CD8-positive, alpha-beta memory T cell (primary cell): ENCODE results near the gene NKD2. TPM values are rescaled to one million over a fixed set of nuclear protein-coding genes. Genes with fewer than 3 reads are reported as not detected.
"Not testable (repeated sequence)": the region's sequence is repeated elsewhere in the genome, so short reads cannot be mapped to it uniquely, and the experiment has no call there.

Experiments used
- CTCF ChIA-PET: fragments of 350-600 bp; sonication (Branson Sonifier 250); formaldehyde crosslinking; loops from one replicate; lab custom pipeline; 2021; ENCODE audit warnings: antibody characterized with exemption; lab: Charles Lee
- POLR2A ChIA-PET: fragments of 350-600 bp; sonication (Branson Sonifier 250); formaldehyde crosslinking; loops from one replicate; lab custom pipeline; 2021; ENCODE audit warnings: antibody characterized with exemption; lab: Charles Lee
- DNase-seq, 5 donors: peaks; one replicate each; pipeline versions ENCODE4 v3.0.0 to v3.0.0-alpha.2; 2020 to 2022; ENCODE audit warnings: mixed read lengths in 1 of 5
- H3K27ac ChIP-seq: one replicate; pipeline ENCODE4 v1.7.0; 2013; ENCODE audit warnings: low read depth, mild to moderate bottlenecking, low read length, moderate library complexity
- H3K27me3 ChIP-seq: 2 replicates; pipeline ENCODE4 v1.7.0; 2013; ENCODE audit warnings: low read length, mild to moderate bottlenecking; ENCODE audit not compliant: insufficient read depth, poor library complexity, severe bottlenecking
- H3K36me3 ChIP-seq: 2 replicates; pipeline ENCODE4 v1.7.0; 2013; ENCODE audit warnings: mild to moderate bottlenecking, low read length, moderate library complexity; ENCODE audit not compliant: insufficient read depth
- H3K4me1 ChIP-seq: 2 replicates; pipeline ENCODE4 v1.7.0; 2013; ENCODE audit warnings: mild to moderate bottlenecking, low read length, moderate library complexity; ENCODE audit not compliant: insufficient read depth
- H3K4me3 ChIP-seq: 2 replicates; pipeline ENCODE4 v1.7.0; 2013; ENCODE audit warnings: mild to moderate bottlenecking, low read length
- H3K9me3 ChIP-seq: 2 replicates; pipeline ENCODE4 v1.7.0; 2013; ENCODE audit warnings: mild to moderate bottlenecking, low read length
- H3K27ac Mint-ChIP-seq, 8 donors: one replicate each; pipeline ENCODE4 v1.8.0; 2020 to 2021; ENCODE audit warnings: mixed read lengths in 8 of 8, mild to moderate bottlenecking in 6 of 8, inconsistent platforms in 3 of 8, moderate library complexity in 3 of 8
- H3K27me3 Mint-ChIP-seq, 2 donors: one replicate each; pipeline ENCODE4 v1.8.0; 2020 to 2021; ENCODE audit warnings: mixed read lengths in 2 of 2, mild to moderate bottlenecking in 1 of 2, moderate library complexity in 1 of 2
- H3K36me3 Mint-ChIP-seq, 3 donors: one replicate each; pipeline ENCODE4 v1.8.0; 2020 to 2021; ENCODE audit warnings: mixed read lengths in 3 of 3, inconsistent platforms in 1 of 3, mild to moderate bottlenecking in 1 of 3
- H3K4me1 Mint-ChIP-seq, 3 donors: one replicate each; pipeline ENCODE4 v1.8.0; 2020 to 2021; ENCODE audit warnings: mixed read lengths in 3 of 3, inconsistent platforms in 1 of 3, mild to moderate bottlenecking in 1 of 3
- H3K4me3 Mint-ChIP-seq, 7 donors: one replicate each; pipeline ENCODE4 v1.8.0; 2020 to 2021; ENCODE audit warnings: mixed read lengths in 7 of 7, mild to moderate bottlenecking in 6 of 7, moderate library complexity in 4 of 7, inconsistent platforms in 2 of 7
- H3K9me3 Mint-ChIP-seq, 5 donors: one replicate each; pipeline ENCODE4 v1.8.0; 2020 to 2022; ENCODE audit warnings: mixed read lengths in 5 of 5, mild to moderate bottlenecking in 3 of 5, moderate library complexity in 2 of 5, inconsistent platforms in 1 of 5
- polyA plus RNA-seq: library from polyadenylated mRNA; unstranded; fragments of 300-500 nt; fragmentation: Illumina TruSeq; gene quantifications from one replicate; pipeline ENCODE4 v1.2.3, GENCODE V29; 2021
- total RNA-seq, 2 experiments: library from RNA; stranded (reverse); gene quantifications; one replicate each; pipeline ENCODE4 v1.2.3, GENCODE V29; 2021

The NKD2 gene
- total and polyA plus RNA-seq, 3 experiments from 2014 or later: 0.20 to 0.48 TPM; not detected in 1

DNA sequence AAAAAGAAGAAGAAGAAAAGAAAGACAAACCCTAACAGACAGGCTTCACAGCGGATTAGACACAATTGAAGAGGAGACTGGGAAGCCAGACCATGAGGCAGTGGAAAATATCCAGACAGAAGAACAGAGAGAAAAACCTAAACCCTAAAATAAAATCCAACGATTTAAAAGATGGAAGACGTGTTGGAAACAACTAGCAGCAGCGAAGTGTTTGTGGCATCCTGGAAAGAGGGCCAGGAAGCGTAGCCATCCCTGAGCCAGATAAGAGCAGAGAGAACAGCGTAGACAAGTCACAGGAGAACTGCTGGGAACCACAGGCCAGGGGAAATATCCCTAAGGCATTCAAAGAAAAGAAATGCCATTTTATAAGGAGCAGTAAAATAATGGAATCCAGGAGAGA lies 39.7 kb upstream of the NKD2 start:
- H3K9me3 Mint-ChIP-seq: peaks cover 0 to 3% (median 0%) of the 10 kb centered on the region in 5 donors

DNA sequence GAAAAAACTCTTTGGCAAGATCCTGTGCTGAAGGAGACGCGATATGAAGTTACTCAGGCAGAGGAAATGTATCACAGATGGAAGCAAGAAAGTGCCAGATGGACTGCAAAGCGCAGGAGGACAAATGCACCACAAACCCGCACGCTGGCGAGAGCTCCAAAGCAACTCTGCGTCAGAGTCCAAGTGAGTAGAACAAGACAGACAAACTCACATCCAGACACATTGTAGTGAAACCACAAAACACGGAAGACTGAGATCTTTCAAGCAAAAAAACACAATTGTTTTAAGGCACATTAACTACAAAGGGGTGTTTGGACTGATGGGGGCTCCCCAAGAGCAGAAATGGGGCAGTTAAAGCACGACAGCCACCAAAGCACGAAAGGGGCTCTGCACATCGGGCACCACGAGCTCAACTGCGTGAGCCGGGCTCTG lies 39.2 kb upstream of the NKD2 start:
- Mint-ChIP-seq H3K4me3 (no peak overlapping the region), H3K27me3 (peaks cover 37 to 73% of the 10 kb centered on the region in 2 donors), H3K36me3 (no peaks in the 10 kb centered on the region), H3K4me1 (peaks cover 0 to 3% (median 0%) of the 10 kb centered on the region in 3 donors), H3K27ac (no peak overlapping the region), H3K9me3 (peaks cover 0 to 5% (median 0%) of the 10 kb centered on the region in 5 donors)
- Histone ChIP-seq H3K27me3 (peaks cover 32% of the 10 kb centered on the region), H3K9me3 (no peaks in the 10 kb centered on the region), H3K4me3 (no peak overlapping the region), H3K4me1 (peaks cover 5% of the 10 kb centered on the region), H3K27ac (no peak overlapping the region), H3K36me3 (no peaks in the 10 kb centered on the region)
- ChIA-PET CTCF (no interaction called here), POLR2A (no interaction called here)
- DNase-seq: peak in 1 of 5 donors; percentile 34

More for the DNA sequence above, 39.7 kb upstream of the NKD2 start:
- Histone ChIP-seq H3K27me3 (peaks cover 32% of the 10 kb centered on the region), H3K36me3 (no peaks in the 10 kb centered on the region), H3K4me1 (peaks cover 10% of the 10 kb centered on the region), H3K9me3 (no peaks in the 10 kb centered on the region), H3K27ac (no peak overlapping the region), H3K4me3 (no peak overlapping the region)
- Mint-ChIP-seq H3K4me3 (peak overlapping the region in 1 of 7 donors; percentile 2), H3K4me1 (peaks cover 4 to 7% (median 5%) of the 10 kb centered on the region in 3 donors), H3K36me3 (no peaks in the 10 kb centered on the region), H3K27me3 (peaks cover 42 to 77% of the 10 kb centered on the region in 2 donors), H3K27ac (no peak overlapping the region)
- ChIA-PET POLR2A (no interaction called here), CTCF (no interaction called here)
- DNase-seq: no peak

DNA sequence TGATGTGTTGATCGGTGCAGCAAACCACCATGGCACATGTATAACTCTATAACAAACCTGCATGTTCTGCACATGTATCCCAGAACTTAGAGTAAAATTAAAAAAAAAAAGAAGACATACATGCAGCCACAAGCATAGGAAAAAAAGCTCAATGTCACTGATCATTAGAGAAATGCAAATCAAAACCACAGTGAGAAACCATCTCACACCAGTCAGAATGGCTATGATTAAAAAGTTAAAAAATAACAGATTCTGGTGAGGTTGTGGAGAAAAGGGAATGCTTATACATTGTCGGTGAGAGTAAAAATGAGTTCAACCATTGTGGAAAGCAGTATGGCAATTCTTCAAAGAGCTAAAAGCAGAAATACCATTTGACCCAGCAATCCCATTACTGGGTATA lies 36.0 kb upstream of the NKD2 start:
- H3K4me1 ChIP-seq, H3K4me3 ChIP-seq, H3K27ac ChIP-seq, H3K4me1 Mint-ChIP-seq, H3K36me3 ChIP-seq, POLR2A ChIA-PET, H3K9me3 Mint-ChIP-seq, H3K9me3 ChIP-seq, H3K27ac Mint-ChIP-seq, H3K4me3 Mint-ChIP-seq, H3K36me3 Mint-ChIP-seq, CTCF ChIA-PET, DNase-seq: not testable (repeated sequence)
- peaks cover 14 to 44% of the 10 kb centered on the region in 2 donors for H3K27me3 Mint-ChIP-seq
- H3K27me3 ChIP-seq: peaks cover 18% of the 10 kb centered on the region

GRCh38 chr5:976849-977751 lies 31.5 kb upstream of the NKD2 start:
- H3K9me3 ChIP-seq: no peaks in the 10 kb centered on the region
- H3K27me3 ChIP-seq: no peaks in the 10 kb centered on the region
- Mint-ChIP-seq H3K4me1 (no peaks in the 10 kb centered on the region), H3K4me3 (no peak overlapping the region), H3K36me3 (no peaks in the 10 kb centered on the region), H3K27ac (no peak overlapping the region), H3K9me3 (peaks cover 0 to 2% (median 0%) of the 10 kb centered on the region in 5 donors), H3K27me3 (peaks cover 4 to 21% of the 10 kb centered on the region in 2 donors)
- no peak overlapping the region for H3K27ac ChIP-seq
- no peaks in the 10 kb centered on the region for H3K36me3 ChIP-seq
- no peak overlapping the region for H3K4me3 ChIP-seq
- POLR2A ChIA-PET: no interaction called here
- DNase-seq: no peak
- CTCF ChIA-PET: interaction anchor here (1.2 kb wide), 1 partner anchor 13 kb away, joined by 3 read pairs; no protein-coding TSS in a partner anchor
- no peaks in the 10 kb centered on the region for H3K4me1 ChIP-seq

- no peaks in the 10 kb centered on the region for H3K36me3 Mint-ChIP-seq
- no peaks in the 10 kb centered on the region for H3K4me1 Mint-ChIP-seq
- POLR2A ChIA-PET: no interaction called here
- no peak overlapping the region for H3K27ac Mint-ChIP-seq
- peaks cover 0 to 2% (median 0%) of the 10 kb centered on the region in 5 donors for H3K9me3 Mint-ChIP-seq
- no peak overlapping the region for H3K27ac ChIP-seq
- H3K36me3 ChIP-seq: no peaks in the 10 kb centered on the region
- CTCF ChIA-PET: interaction anchor here (1.2 kb wide), 1 partner anchor 12 kb away, joined by 3 read pairs; no protein-coding TSS in a partner anchor
- H3K27me3 ChIP-seq: no peaks in the 10 kb centered on the region
- no peaks in the 10 kb centered on the region for H3K4me1 ChIP-seq
- H3K27me3 Mint-ChIP-seq: peaks cover 4 to 14% of the 10 kb centered on the region in 2 donors
- no peaks in the 10 kb centered on the region for H3K9me3 ChIP-seq
- H3K4me3 ChIP-seq: no peak overlapping the region
- no peak for DNase-seq
- H3K4me3 Mint-ChIP-seq: no peak overlapping the region
These were observed 30.5 kb upstream of the NKD2 start for GRCh38 chr5:978054-978453.

GRCh38 chr5:978693-979092 lies 29.9 kb upstream of the NKD2 start:
- Histone ChIP-seq H3K4me1 (peaks cover 3% of the 10 kb centered on the region), H3K4me3 (no peak overlapping the region), H3K27ac (no peak overlapping the region), H3K9me3 (no peaks in the 10 kb centered on the region), H3K27me3 (no peaks in the 10 kb centered on the region), H3K36me3 (no peaks in the 10 kb centered on the region)
- Mint-ChIP-seq H3K4me3 (no peak overlapping the region), H3K36me3 (peaks cover 0 to 3% (median 0%) of the 10 kb centered on the region in 3 donors), H3K4me1 (no peaks in the 10 kb centered on the region), H3K27me3 (peaks cover 4 to 13% of the 10 kb centered on the region in 2 donors), H3K9me3 (peaks cover 0 to 3% (median 0%) of the 10 kb centered on the region in 5 donors), H3K27ac (no peak overlapping the region)
- ChIA-PET POLR2A (no interaction called here), CTCF (no interaction called here)
- no peak for DNase-seq

- peaks cover 0 to 3% (median 0%) of the 10 kb centered on the region in 3 donors for H3K36me3 Mint-ChIP-seq
- no peak for DNase-seq
- no peaks in the 10 kb centered on the region for H3K4me1 Mint-ChIP-seq
- peak overlapping the region in 1 of 7 donors; percentile 48 for H3K4me3 Mint-ChIP-seq
- Histone ChIP-seq H3K36me3 (no peaks in the 10 kb centered on the region), H3K27me3 (no peaks in the 10 kb centered on the region), H3K27ac (no peak overlapping the region), H3K4me3 (no peak overlapping the region), H3K4me1 (peaks cover 6% of the 10 kb centered on the region), H3K9me3 (no peaks in the 10 kb centered on the region)
- peaks cover 0 to 4% (median 2%) of the 10 kb centered on the region in 5 donors for H3K9me3 Mint-ChIP-seq
- CTCF ChIA-PET: no interaction called here
- no peak overlapping the region for H3K27ac Mint-ChIP-seq
- peaks cover 6 to 17% of the 10 kb centered on the region in 2 donors for H3K27me3 Mint-ChIP-seq
- POLR2A ChIA-PET: no interaction called here
These were observed 29.3 kb upstream of the NKD2 start for GRCh38 chr5:979100-979817.
